ENCODE measurements around the gene UBALD1. TPM values are rescaled to one million over a fixed set of nuclear protein-coding genes. Genes with fewer than 3 reads are reported as not detected.

The UBALD1 gene
- polyA plus RNA-seq, 2 of the 4 experiments (the other 2 are of a cell fraction): 10.2 to 34.1 TPM

DNA sequence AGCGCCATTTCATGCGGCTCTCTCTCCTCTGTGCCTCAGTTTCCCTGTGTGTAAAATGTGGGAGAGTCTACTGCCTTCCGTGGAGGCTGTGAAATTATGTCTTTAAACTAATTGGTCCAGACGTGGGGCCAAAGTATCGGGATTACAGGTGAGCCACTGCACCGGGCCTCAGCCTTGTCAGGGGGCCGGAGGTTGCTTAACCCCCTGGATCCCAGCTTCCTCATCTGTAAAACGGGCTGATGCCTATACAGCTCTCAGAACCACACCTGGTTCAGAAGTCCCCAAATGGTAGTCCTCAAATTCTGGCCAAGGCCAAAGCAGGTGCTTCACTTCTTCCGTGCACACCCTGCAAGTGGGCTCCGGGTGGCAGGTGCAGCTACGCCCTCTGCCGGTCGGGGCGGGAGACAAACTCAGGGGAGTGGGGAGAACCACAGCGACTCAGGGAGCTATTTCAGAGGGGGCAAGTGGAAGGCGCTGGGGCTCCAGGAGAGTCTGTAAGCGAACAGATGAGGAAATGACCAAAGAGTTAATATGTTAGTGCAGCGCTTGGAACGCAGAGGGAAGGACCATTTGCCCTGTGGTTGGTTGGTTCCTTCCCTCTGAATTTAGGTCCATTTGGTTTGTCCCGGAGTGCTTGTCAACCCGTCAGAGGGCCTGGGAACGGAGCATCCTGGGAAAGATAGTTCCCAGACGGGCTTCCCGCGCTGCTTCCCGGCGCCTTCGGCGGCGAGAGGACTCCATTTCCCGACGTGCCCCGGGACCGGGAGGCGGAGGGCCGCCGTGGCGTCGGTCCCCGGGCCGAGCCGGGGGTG, 9.5 kb upstream of the UBALD1 start, which contains the start of gene MGRN1 (continued):
- TF ChIP-seq, protein P1, sequence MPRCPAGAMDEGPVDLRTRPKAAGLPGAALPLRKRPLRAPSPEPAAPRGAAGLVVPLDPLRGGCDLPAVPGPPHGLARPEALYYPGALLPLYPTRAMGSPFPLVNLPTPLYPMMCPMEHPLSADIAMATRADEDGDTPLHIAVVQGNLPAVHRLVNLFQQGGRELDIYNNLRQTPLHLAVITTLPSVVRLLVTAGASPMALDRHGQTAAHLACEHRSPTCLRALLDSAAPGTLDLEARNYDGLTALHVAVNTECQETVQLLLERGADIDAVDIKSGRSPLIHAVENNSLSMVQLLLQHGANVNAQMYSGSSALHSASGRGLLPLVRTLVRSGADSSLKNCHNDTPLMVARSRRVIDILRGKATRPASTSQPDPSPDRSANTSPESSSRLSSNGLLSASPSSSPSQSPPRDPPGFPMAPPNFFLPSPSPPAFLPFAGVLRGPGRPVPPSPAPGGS (IDR thresholded peaks at IDR 0.05): no peak; the same call in 2 of the 3 replicates
- TF ChIP-seq, protein P2, sequence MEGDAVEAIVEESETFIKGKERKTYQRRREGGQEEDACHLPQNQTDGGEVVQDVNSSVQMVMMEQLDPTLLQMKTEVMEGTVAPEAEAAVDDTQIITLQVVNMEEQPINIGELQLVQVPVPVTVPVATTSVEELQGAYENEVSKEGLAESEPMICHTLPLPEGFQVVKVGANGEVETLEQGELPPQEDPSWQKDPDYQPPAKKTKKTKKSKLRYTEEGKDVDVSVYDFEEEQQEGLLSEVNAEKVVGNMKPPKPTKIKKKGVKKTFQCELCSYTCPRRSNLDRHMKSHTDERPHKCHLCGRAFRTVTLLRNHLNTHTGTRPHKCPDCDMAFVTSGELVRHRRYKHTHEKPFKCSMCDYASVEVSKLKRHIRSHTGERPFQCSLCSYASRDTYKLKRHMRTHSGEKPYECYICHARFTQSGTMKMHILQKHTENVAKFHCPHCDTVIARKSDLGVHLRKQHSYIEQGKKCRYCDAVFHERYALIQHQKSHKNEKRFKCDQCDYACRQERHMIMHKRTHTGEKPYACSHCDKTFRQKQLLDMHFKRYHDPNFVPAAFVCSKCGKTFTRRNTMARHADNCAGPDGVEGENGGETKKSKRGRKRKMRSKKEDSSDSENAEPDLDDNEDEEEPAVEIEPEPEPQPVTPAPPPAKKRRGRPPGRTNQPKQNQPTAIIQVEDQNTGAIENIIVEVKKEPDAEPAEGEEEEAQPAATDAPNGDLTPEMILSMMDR (IDR thresholded peaks at IDR 0.05): peak; percentile 96
- TF ChIP-seq ZC3H11A (IDR thresholded peaks at IDR 0.05) (no peak), SREBF2 (IDR thresholded peaks at IDR 0.05) (no peak), RCOR1 (IDR thresholded peaks at IDR 0.05; ENCODE audit: low read depth, low read length) (no peak), JUN (IDR thresholded peaks at IDR 0.05) (peak in 1 of 2 experiments; percentile 51; a peak in 2 of 5 replicates), RAD21 (conservative IDR thresholded peaks at IDR 0.05 in 1 of 2, IDR thresholded peaks at IDR 0.05 in 1 of 2) (peak; percentile 51 to 59; a peak in 4 of 5 replicates), RNF2 (IDR thresholded peaks at IDR 0.05; ENCODE audit: borderline replicate concordance, low read depth) (no peak), PHF8 (IDR thresholded peaks at IDR 0.05; ENCODE audit: borderline replicate concordance, low read depth) (no peak), JUNB (IDR thresholded peaks at IDR 0.05) (no peak), CBX2 (IDR thresholded peaks at IDR 0.05; ENCODE audit: borderline replicate concordance, low read depth) (no peak), ZFP36 (IDR thresholded peaks at IDR 0.05; ENCODE audit: borderline replicate concordance, partially characterized antibody) (no peak), POLR2AphosphoS2 (conservative IDR thresholded peaks at IDR 0.05; ENCODE audit: low read length) (no peak), SMC3 (IDR thresholded peaks at IDR 0.05) (peak; percentile 37; the same call in 2 of the 3 replicates), EHMT2 (IDR thresholded peaks at IDR 0.05; ENCODE audit: low read depth) (no peak), ESRRA (IDR thresholded peaks at IDR 0.05; ENCODE audit: borderline replicate concordance, low read length) (no peak), HOXB13 (CRISPR knock-in tag; IDR thresholded peaks at IDR 0.05; ENCODE audit: low read depth) (no peak), MYC (IDR thresholded peaks at IDR 0.05; ENCODE audit: borderline replicate concordance, low read length) (peak; percentile 8; the same call in 1 of the 2 replicates), MAZ (IDR thresholded peaks at IDR 0.05; ENCODE audit: borderline replicate concordance, low read depth, low read length) (0 out of 2 replicates have a peak, but pooled peaks have one; percentile 59), NR3C1 (IDR thresholded peaks at IDR 0.05) (no peak), HOXB5 (CRISPR knock-in tag; IDR thresholded peaks at IDR 0.05) (no peak)
- TF ChIP-seq, protein P3, sequence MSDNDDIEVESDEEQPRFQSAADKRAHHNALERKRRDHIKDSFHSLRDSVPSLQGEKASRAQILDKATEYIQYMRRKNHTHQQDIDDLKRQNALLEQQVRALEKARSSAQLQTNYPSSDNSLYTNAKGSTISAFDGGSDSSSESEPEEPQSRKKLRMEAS (IDR thresholded peaks at IDR 0.05): peak; percentile 63; the same call in 1 of the 2 replicates
- TF ChIP-seq, protein P4, sequence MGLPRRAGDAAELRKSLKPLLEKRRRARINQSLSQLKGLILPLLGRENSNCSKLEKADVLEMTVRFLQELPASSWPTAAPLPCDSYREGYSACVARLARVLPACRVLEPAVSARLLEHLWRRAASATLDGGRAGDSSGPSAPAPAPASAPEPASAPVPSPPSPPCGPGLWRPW (IDR thresholded peaks at IDR 0.05): no peak
- TF ChIP-seq, protein P5, sequence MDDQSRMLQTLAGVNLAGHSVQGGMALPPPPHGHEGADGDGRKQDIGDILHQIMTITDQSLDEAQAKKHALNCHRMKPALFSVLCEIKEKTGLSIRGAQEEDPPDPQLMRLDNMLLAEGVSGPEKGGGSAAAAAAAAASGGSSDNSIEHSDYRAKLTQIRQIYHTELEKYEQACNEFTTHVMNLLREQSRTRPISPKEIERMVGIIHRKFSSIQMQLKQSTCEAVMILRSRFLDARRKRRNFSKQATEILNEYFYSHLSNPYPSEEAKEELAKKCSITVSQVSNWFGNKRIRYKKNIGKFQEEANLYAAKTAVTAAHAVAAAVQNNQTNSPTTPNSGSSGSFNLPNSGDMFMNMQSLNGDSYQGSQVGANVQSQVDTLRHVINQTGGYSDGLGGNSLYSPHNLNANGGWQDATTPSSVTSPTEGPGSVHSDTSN (IDR thresholded peaks at IDR 0.05): 0 out of 2 replicates have a peak, but pooled peaks have one; percentile 46
- TF ChIP-seq, protein P6, sequence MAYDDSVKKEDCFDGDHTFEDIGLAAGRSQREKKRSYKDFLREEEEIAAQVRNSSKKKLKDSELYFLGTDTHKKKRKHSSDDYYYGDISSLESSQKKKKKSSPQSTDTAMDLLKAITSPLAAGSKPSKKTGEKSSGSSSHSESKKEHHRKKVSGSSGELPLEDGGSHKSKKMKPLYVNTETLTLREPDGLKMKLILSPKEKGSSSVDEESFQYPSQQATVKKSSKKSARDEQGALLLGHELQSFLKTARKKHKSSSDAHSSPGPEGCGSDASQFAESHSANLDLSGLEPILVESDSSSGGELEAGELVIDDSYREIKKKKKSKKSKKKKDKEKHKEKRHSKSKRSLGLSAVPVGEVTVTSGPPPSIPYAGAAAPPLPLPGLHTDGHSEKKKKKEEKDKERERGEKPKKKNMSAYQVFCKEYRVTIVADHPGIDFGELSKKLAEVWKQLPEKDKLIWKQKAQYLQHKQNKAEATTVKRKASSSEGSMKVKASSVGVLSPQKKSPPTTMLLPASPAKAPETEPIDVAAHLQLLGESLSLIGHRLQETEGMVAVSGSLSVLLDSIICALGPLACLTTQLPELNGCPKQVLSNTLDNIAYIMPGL (CRISPR knock-in tag; IDR thresholded peaks at IDR 0.05; ENCODE audit: borderline replicate concordance): 0 out of 2 replicates have a peak, but pooled peaks have one; percentile 71
- TF ChIP-seq, protein P7, sequence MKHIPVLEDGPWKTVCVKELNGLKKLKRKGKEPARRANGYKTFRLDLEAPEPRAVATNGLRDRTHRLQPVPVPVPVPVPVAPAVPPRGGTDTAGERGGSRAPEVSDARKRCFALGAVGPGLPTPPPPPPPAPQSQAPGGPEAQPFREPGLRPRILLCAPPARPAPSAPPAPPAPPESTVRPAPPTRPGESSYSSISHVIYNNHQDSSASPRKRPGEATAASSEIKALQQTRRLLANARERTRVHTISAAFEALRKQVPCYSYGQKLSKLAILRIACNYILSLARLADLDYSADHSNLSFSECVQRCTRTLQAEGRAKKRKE (CRISPR knock-in tag; IDR thresholded peaks at IDR 0.05; ENCODE audit: low read depth): no peak
- TF ChIP-seq, protein P8, sequence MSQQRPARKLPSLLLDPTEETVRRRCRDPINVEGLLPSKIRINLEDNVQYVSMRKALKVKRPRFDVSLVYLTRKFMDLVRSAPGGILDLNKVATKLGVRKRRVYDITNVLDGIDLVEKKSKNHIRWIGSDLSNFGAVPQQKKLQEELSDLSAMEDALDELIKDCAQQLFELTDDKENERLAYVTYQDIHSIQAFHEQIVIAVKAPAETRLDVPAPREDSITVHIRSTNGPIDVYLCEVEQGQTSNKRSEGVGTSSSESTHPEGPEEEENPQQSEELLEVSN (IDR thresholded peaks at IDR 0.05; ENCODE audit: borderline replicate concordance, low read depth): no peak
